ENCODE measurements around the gene TFF3. TPM values are rescaled to one million over a fixed set of nuclear protein-coding genes. Genes with fewer than 3 reads are reported as not detected.
A peak's percentile ranks its signal among the peaks of the same experiment; 100 is the strongest.

Gene TFF3
- total and polyA plus RNA-seq, 2 experiments from 2014 or later = 1.2 to 3.3 TPM

GRCh38 chr21:42291003-42291750, 24.0 kb downstream of the TFF3 start:
- no peaks in the 10 kb centered on the region for H3F3A ChIP-seq (replicated peaks; ENCODE audit: low read depth)
- no peak overlapping the region for H2AFZ ChIP-seq
- Mint-ChIP-seq H3K9me3 (peaks cover 9% of the 10 kb centered on the region; the same call in 2 of the 3 replicates), H3K27me3 (ENCODE audit: insufficient read depth, low read depth, poor library complexity) (peaks cover 12% of the 10 kb centered on the region), H3K4me1 (peaks cover 2% of the 10 kb centered on the region; the same call in 2 of the 3 replicates), H3K4me3 (no peak overlapping the region), H3K36me3 (ENCODE audit: low read depth) (peaks cover 29% of the 10 kb centered on the region), H3K27ac (no peak overlapping the region; the same call in 1 of the 2 replicates)
- TF ChIP-seq NANOG (IDR thresholded peaks at IDR 0.05; ENCODE audit: borderline replicate concordance) = no peak
- no peak for TF ChIP-seq CTCF (conservative IDR thresholded peaks at IDR 0.05; ENCODE audit: low read depth in 2 of 2)
- TF ChIP-seq ZNF114 (CRISPR knock-in tag; IDR thresholded peaks at IDR 0.05) = no peak
- no peak for TF ChIP-seq ZNF462 (CRISPR knock-in tag; IDR thresholded peaks at IDR 0.05)
- no peak for TF ChIP-seq EZH2phosphoT487 (IDR thresholded peaks at IDR 0.05; ENCODE audit: unreplicated experiment)
- TF ChIP-seq ETS1 (IDR thresholded peaks at IDR 0.05) = no peak
- no peak for TF ChIP-seq REST (IDR thresholded peaks at IDR 0.05; ENCODE audit: unreplicated experiment)
- no peak for TF ChIP-seq CREB1 (CRISPR knock-in tag; IDR thresholded peaks at IDR 0.05; ENCODE audit: low read depth)
- no peak for TF ChIP-seq ZNF331 (CRISPR knock-in tag; IDR thresholded peaks at IDR 0.05; ENCODE audit: low read depth)
- TF ChIP-seq STAT1 (IDR thresholded peaks at IDR 0.05; ENCODE audit: unreplicated experiment) = no peak
- no peak for TF ChIP-seq EZH2 (IDR thresholded peaks at IDR 0.05; ENCODE audit: low read depth, unreplicated experiment)
- TF ChIP-seq POLR2AphosphoS5 (IDR thresholded peaks at IDR 0.05; ENCODE audit: low read depth) = no peak
- no peak for TF ChIP-seq JUNB (IDR thresholded peaks at IDR 0.05; ENCODE audit: unreplicated experiment)
- no peaks in the 10 kb centered on the region for H4K20me1 ChIP-seq (replicated peaks; ENCODE audit: insufficient read depth)
- ATAC-seq = peak; percentile 43; the same call in 2 of the 3 replicates
- H3K4me2 ChIP-seq = no peak overlapping the region
- H3K9me2 ChIP-seq (ENCODE audit: insufficient read depth) = no peaks in the 10 kb centered on the region
- H3K4me1 ChIP-seq (ENCODE audit: insufficient read depth) = no peaks in the 10 kb centered on the region
- no peaks in the 10 kb centered on the region for H3K36me3 ChIP-seq (ENCODE audit: insufficient read depth)
- no peaks in the 10 kb centered on the region for H3K79me2 ChIP-seq (replicated peaks; ENCODE audit: insufficient read depth)
- no peak for DNase-seq (ENCODE audit: low spot score)
- no peak overlapping the region for H3K4me3 ChIP-seq
- H3K27ac ChIP-seq (ENCODE audit: low read depth) = no peak overlapping the region
- no peaks in the 10 kb centered on the region for H3K27me3 ChIP-seq (ENCODE audit: insufficient read depth)

All from GM23338 (cell line).